Hepatocyte (in vitro differentiated cells): ENCODE data around the gene RBP7. TPM values are rescaled to one million over a fixed set of nuclear protein-coding genes. Genes with fewer than 3 reads are reported as not detected.

Source experiments
- DNase-seq: peaks from one replicate; pipeline ENCODE4 v3.0.0-alpha.2; 2016; ENCODE audit warnings: low spot score
- H2AFZ ChIP-seq: fragments of 200-600 bp; sonication (generic); 2 replicates; pipeline ENCODE4 v1.6.0; 2016; ENCODE audit warnings: antibody characterized with exemption, mild to moderate bottlenecking
- H3K27ac ChIP-seq: fragments of 200-600 bp; sonication (generic); 2 replicates; pipeline ENCODE4 v1.5.1; 2016; ENCODE audit warnings: mild to moderate bottlenecking
- H3K27me3 ChIP-seq: fragments of 200-600 bp; sonication (generic); 2 replicates; pipeline ENCODE4 v1.6.1; 2016
- H3K36me3 ChIP-seq: fragments of 200-600 bp; sonication (generic); replicated peaks from 2 replicates; pipeline ENCODE4 v1.5.1; 2016; ENCODE audit warnings: low read depth; ENCODE audit not compliant: insufficient read depth
- H3K4me1 ChIP-seq: fragments of 200-600 bp; sonication (generic); 2 replicates; pipeline ENCODE4 v1.5.1; 2016; ENCODE audit warnings: mild to moderate bottlenecking, moderate library complexity; ENCODE audit not compliant: insufficient read depth
- H3K4me2 ChIP-seq: fragments of 200-600 bp; sonication (generic); 2 replicates; pipeline ENCODE4 v1.6.0; 2016
- H3K4me3 ChIP-seq: fragments of 200-600 bp; sonication (generic); 2 replicates; pipeline ENCODE4 v1.5.1; 2016; ENCODE audit warnings: mild to moderate bottlenecking
- H3K79me2 ChIP-seq: fragments of 200-600 bp; sonication (generic); 2 replicates; pipeline ENCODE4 v1.6.0; 2017; ENCODE audit warnings: mild to moderate bottlenecking
- H3K9me2 ChIP-seq: fragments of 200-600 bp; sonication (generic); replicated peaks from 2 replicates; pipeline ENCODE4 v1.6.0; 2017; ENCODE audit warnings: mild to moderate bottlenecking; ENCODE audit not compliant: insufficient read depth
- H3K9me3 ChIP-seq: fragments of 200-600 bp; sonication (generic); 2 replicates; pipeline ENCODE4 v1.5.1; 2016; ENCODE audit warnings: low read depth, mild to moderate bottlenecking
- H4K20me1 ChIP-seq: fragments of 200-600 bp; sonication (generic); 2 replicates; pipeline ENCODE4 v1.6.0; 2016; ENCODE audit warnings: mild to moderate bottlenecking; ENCODE audit not compliant: insufficient read depth, poor library complexity, severe bottlenecking
- EZH2 ChIP-seq: fragments of 200-600 bp; sonication (generic); IDR thresholded peaks from 2 replicates; pipeline ENCODE4 v1.6.1; 2016; ENCODE audit warnings: antibody characterized with exemption, mild to moderate bottlenecking, borderline replicate concordance
- EZH2phosphoT487 ChIP-seq: fragments of 200-600 bp; sonication (generic); IDR thresholded peaks from one replicate; pipeline ENCODE4 v1.6.1; 2018; ENCODE audit warnings: antibody characterized with exemption, mild to moderate bottlenecking, low read depth, moderate library complexity; ENCODE audit not compliant: unreplicated experiment, severe bottlenecking
- WGBS: methylation state at CpG from one replicate; pipeline ENCODE4 v1.1.6; 2016; ENCODE audit warnings: low lambda C conversion rate; ENCODE audit errors: missing lambda C conversion rate; 5-methylcytosine and 5-hydroxymethylcytosine counted together
- polyA plus RNA-seq: library from polyadenylated mRNA; unstranded; fragments of >200 nt; fragmentation: Nextera tagmentation; extraction: Ambion mirVana; gene quantifications from 2 replicates; pipeline ENCODE4 v1.2.1, GENCODE V29; 2016
- total RNA-seq: library from RNA; depleted of rRNA; stranded (reverse); fragments of >200 nt; gene quantifications from 2 replicates; pipeline ENCODE4 v1.2.3, GENCODE V29; 2014
- TF ChIP-seq, protein P1 (sequence below): fragments of 200-600 bp; sonication (generic); IDR thresholded peaks from 2 replicates; pipeline ENCODE4 v1.5.1; 2016; ENCODE audit warnings: antibody characterized with exemption, mild to moderate bottlenecking; ENCODE audit not compliant: poor library complexity

The RBP7 gene
- total and polyA plus RNA-seq, 2 experiments from 2014 or later, result 0.25 to 0.50 TPM

DNA sequence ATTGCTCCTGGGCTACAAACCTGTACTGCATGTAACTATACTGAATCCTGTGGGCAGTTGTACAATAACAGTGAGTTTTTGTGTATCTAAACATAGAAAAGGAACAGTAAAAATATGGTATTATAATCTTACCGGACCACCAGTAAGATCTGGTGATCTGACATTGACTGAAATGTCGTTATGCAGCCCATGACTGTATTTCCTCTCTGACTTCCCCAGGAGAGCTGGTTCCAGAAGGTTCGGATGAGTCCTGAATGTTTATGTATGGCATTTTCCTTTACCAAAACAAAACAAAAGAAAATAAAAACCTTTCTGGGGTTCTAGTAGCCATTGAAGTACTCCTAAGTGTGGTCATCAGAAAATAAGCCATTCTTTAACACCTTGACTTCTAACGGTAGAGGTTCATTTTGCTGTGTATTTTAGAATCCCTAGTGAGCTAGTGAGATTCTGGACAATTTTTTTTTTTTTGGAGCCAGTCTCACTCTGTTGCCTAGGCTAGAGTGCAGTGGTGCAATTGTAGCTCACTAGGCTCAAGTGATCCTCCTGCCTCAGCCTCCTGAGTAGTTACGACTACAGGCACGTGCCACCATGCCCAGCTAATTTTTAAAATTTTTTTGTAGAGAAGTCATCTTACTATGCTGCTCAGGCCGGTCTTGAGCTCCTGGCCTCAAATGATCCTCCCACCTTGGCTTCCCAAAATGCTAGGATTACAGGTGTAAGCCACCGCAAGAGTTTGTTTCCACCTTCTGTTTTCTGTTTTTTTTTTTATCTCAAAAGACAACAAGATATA is 63.5 kb downstream of the RBP7 start:
- Histone ChIP-seq H2AFZ (no peak overlapping the region), H3K9me2 (no peaks in the 10 kb centered on the region), H3K4me2 (no peak overlapping the region), H3K79me2 (peaks cover 93% of the 10 kb centered on the region), H4K20me1 (peaks cover 8% of the 10 kb centered on the region), H3K27ac (no peak overlapping the region), H3K36me3 (no peaks in the 10 kb centered on the region), H3K9me3 (no peaks in the 10 kb centered on the region), H3K27me3 (no peaks in the 10 kb centered on the region), H3K4me1 (no peaks in the 10 kb centered on the region), H3K4me3 (no peak overlapping the region)
- DNase-seq, result no peak
- WGBS, result 94% methylated on average over 8 of the region's 8 CpGs
- TF ChIP-seq EZH2phosphoT487 (no peak), EZH2 (no peak)
- TF ChIP-seq, protein P1, sequence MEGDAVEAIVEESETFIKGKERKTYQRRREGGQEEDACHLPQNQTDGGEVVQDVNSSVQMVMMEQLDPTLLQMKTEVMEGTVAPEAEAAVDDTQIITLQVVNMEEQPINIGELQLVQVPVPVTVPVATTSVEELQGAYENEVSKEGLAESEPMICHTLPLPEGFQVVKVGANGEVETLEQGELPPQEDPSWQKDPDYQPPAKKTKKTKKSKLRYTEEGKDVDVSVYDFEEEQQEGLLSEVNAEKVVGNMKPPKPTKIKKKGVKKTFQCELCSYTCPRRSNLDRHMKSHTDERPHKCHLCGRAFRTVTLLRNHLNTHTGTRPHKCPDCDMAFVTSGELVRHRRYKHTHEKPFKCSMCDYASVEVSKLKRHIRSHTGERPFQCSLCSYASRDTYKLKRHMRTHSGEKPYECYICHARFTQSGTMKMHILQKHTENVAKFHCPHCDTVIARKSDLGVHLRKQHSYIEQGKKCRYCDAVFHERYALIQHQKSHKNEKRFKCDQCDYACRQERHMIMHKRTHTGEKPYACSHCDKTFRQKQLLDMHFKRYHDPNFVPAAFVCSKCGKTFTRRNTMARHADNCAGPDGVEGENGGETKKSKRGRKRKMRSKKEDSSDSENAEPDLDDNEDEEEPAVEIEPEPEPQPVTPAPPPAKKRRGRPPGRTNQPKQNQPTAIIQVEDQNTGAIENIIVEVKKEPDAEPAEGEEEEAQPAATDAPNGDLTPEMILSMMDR, result no peak

DNA sequence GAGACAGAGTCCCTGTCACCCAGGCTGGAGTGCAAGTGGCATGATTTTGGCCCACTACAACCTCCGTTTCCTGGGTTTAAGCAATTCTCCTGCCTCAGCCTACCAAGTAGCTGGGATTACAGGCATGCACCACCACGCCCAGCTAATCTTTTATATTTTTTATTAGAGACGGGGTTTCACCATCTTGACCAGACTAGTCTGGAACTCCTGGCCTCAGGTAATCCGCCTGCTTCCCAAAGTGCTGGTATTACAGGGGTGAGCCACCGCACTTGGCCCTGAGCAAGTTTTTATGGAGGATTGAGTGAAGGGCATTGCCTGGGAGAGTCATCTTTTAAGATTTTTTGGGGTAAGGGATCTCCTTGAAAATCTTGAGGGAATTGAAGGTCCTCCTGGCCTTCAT is 64.2 kb downstream of the RBP7 start:
- no peak overlapping the region for H3K4me3 ChIP-seq
- H3K4me1 ChIP-seq, result peaks cover under 1% of the 10 kb centered on the region
- H3K4me2 ChIP-seq, result no peak overlapping the region
- no peak overlapping the region for H2AFZ ChIP-seq
- no peaks in the 10 kb centered on the region for H3K27me3 ChIP-seq
- TF ChIP-seq, protein P1, result no peak
- TF ChIP-seq EZH2phosphoT487 (no peak), EZH2 (no peak)
- DNase-seq, result no peak
- H3K36me3 ChIP-seq, result no peaks in the 10 kb centered on the region
- H3K9me3 ChIP-seq, result no peaks in the 10 kb centered on the region
- no peaks in the 10 kb centered on the region for H3K9me2 ChIP-seq
- 95% methylated on average over 5 of the region's 5 CpGs for WGBS
- no peak overlapping the region for H3K27ac ChIP-seq
- H4K20me1 ChIP-seq, result peaks cover 7% of the 10 kb centered on the region
- H3K79me2 ChIP-seq, result peaks cover 96% of the 10 kb centered on the region

DNA sequence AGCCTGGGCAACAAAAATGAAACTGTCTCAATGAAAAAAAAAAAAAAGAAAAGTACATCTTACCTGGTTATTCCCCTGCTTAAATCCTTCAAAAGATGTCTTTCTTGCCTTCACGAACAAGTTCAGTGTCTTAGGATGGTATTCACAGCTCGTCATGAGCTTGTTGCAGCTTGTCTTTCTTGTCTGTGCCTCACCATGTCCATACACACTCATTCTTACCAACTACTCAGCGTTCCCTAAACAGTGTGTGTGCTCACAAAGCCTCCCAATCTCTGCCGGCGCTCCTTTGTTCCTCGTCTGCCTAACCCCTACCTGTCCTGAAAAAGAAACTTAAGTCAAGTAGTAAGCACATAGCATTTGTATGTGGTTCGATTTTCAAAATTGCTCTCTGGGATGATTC is 66.8 kb downstream of the RBP7 start:
- Histone ChIP-seq H2AFZ (no peak overlapping the region), H3K27me3 (no peaks in the 10 kb centered on the region), H3K79me2 (peaks cover 97% of the 10 kb centered on the region), H3K36me3 (no peaks in the 10 kb centered on the region), H3K4me3 (no peak overlapping the region), H3K9me3 (no peaks in the 10 kb centered on the region), H3K4me1 (peaks cover 12% of the 10 kb centered on the region), H3K9me2 (no peaks in the 10 kb centered on the region), H3K27ac (peak overlapping the region; percentile 58), H4K20me1 (no peaks in the 10 kb centered on the region), H3K4me2 (no peak overlapping the region)
- TF ChIP-seq EZH2, result no peak
- TF ChIP-seq EZH2phosphoT487, result no peak
- TF ChIP-seq, protein P1, result no peak
- WGBS, result 87% methylated on average over 7 of the region's 7 CpGs
- no peak for DNase-seq
